LNCaP clone FGC (cell line): ENCODE data around the gene PRMT5.
"Not testable (repeated sequence)": the region's sequence is repeated elsewhere in the genome, so short reads cannot be mapped to it uniquely, and the experiment has no call there.

ENCODE experiments used
- DNase-seq: peaks from one replicate; pipeline ENCODE4 v3.0.0-alpha.2; 2011; ENCODE audit warnings: low read depth
- H3K4me3 ChIP-seq: 2 replicates; pipeline ENCODE4 v1.5.1; 2011; ENCODE audit warnings: mild to moderate bottlenecking, low read depth, low read length, control low read depth
- TF ChIP-seq, protein P1 (sequence below): IDR thresholded peaks from 2 replicates; pipeline ENCODE4 v1.5.1; 2012; ENCODE audit warnings: mild to moderate bottlenecking; ENCODE audit not compliant: control insufficient read depth, insufficient read depth; ENCODE audit errors: extremely low read depth

The PRMT5 gene

DNA sequence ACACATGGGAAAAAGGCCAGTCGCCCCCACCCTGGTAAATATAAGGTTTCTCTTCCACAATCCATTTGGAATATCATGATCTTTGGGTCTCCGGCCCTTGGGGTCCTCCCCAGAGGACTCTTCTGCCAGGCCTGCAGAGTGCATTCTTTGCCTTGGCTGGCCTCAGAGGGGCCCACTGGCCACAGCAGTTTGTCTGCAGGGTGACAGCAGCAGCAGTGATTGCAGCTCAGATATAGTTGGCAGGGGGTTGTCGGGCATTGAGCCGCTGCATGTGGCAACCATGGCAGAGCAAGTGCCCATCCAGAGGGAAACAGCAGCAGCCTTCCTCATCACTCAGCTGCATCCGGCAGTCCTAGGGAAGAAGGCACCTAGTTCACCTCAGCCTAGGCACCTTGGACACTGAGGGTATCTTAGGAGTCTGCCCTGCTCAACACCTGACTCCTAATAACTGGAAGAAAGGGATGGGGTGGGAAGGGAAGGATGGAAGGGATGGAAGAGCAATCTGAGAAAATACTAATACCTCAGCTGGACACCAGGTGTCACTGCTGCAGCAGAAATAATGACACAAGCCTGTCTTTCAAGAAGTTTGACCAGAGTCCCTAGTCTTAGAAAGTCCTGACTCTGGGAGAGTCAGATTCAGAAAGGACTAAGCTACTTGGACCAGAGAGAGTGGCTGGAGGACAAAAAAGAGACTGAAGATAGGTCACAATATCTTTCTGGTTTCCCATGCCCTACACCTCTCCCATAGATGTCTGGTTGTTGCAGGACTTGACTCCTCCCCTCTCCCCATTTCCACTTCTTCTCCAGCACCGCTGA is 44.2 kb upstream of the PRMT5 start:
- H3K4me3 ChIP-seq = no peak overlapping the region
- TF ChIP-seq, protein P1, sequence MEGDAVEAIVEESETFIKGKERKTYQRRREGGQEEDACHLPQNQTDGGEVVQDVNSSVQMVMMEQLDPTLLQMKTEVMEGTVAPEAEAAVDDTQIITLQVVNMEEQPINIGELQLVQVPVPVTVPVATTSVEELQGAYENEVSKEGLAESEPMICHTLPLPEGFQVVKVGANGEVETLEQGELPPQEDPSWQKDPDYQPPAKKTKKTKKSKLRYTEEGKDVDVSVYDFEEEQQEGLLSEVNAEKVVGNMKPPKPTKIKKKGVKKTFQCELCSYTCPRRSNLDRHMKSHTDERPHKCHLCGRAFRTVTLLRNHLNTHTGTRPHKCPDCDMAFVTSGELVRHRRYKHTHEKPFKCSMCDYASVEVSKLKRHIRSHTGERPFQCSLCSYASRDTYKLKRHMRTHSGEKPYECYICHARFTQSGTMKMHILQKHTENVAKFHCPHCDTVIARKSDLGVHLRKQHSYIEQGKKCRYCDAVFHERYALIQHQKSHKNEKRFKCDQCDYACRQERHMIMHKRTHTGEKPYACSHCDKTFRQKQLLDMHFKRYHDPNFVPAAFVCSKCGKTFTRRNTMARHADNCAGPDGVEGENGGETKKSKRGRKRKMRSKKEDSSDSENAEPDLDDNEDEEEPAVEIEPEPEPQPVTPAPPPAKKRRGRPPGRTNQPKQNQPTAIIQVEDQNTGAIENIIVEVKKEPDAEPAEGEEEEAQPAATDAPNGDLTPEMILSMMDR = peak; percentile 80
- DNase-seq = no peak

DNA sequence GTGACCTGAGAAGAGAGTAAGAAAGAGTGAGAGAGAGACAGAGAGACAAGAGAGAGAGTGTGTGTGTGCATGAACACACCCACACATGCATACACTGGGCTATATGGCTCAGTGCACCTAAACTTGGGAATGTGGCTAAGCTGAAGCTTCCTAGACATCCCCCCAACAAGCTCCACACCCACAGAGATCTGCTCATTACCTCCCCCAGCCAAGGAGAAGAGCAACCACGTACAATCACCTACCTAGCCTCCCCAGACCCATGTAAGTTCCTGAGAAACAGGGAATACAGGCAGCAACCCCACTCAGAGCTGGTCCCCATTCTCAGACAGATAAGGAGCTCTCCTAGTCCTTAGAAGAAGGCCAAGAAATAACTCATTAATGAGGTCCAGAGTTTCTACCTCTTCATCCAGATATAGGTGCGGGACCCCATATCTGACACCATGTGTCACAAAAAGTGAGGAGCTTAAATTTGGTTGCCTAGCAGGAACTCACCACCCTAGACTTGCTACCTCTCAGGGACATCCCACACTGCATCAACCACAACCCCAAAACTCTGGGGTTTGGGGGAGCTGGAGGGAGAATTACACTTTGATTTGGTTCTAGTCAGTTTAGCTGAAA is 43.2 kb upstream of the PRMT5 start:
- TF ChIP-seq, protein P1 = no peak
- H3K4me3 ChIP-seq = no peak overlapping the region
- DNase-seq = no peak

DNA sequence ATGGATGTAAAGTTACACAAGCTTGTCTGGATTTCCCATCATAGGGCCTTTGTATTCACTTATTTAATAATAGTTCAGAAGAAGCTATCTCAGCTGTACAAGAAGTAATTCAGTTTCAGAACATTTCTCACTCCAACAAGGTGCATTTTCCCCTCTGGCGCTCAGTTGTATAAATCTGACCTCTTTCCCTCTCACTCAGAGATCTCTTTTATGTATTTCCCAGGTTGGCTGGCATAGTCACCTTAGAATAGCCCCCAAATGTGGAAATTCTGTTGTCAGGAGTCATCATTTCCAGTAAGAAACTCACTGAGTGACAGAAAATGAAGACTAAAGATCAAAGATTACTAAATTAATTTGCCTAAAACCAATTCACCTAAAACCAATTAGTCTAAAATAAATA is 42.0 kb upstream of the PRMT5 start:
- H3K4me3 ChIP-seq = no peak overlapping the region
- TF ChIP-seq, protein P1 = no peak
- DNase-seq = no peak

DNA sequence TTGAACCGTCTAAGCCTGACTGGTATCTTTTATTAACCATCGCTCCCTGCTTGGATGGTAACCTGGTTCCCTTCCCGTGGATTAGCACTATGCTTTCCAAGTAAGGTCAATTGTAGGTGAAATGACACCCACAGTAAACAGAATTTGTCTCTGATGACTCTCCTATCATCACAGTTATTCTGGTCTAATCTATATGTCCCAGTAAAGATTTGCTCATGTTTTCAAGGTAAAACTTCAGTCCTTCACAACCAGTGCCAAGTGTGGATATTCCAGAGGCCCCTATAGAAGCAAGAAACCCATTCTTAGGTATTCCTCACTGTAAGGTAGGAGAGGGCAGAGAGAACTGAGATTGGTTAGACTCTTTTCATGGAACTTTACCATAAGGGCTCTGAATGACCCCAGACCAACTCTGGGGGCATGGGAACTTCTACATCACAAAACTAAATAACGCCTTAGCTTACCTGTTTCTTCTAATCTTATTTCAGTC is 37.6 kb upstream of the PRMT5 start:
- no peak for DNase-seq
- H3K4me3 ChIP-seq = no peak overlapping the region
- TF ChIP-seq, protein P1 = no peak

DNA sequence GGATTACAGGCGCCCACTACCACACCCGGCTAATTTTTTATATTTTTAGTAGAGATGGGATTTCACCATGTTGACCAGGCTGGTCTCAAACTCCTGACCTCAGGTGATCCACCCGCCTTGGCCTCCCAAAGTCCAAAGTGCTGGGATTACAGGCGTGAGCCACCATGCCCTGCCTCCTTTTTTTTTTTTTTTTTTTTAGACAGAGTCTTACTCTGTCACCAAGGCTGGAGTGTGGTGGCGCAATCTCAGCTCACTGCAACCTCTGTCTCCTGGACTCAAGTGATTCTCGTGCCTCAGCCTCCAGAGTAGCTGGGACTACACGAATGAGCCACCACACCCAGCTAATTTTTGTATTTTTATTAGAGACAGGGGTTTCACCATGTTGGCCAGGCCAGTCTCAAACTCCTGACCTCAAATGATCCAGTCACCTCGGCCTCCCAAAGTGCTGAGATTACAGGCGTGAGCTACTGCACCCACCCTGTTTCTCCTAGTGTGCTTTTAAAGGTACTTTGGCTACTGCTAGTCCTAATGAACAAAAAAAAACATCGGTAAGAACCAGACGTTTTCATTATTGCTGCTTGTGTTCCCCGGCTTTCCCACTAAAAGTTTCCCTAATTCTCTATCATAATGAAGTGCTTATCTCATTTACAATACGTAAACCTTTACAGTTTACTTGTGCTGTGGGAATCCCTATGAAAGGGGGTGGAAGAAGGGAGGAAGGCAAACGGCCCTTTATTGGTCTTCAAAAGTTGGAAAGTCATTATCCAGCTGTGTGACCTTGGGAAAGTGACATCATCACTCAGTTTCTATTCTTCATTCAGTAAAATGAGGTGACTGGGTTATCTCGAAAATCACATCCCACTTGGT is 37.0 kb upstream of the PRMT5 start:
- not testable (repeated sequence) for H3K4me3 ChIP-seq, DNase-seq

DNA sequence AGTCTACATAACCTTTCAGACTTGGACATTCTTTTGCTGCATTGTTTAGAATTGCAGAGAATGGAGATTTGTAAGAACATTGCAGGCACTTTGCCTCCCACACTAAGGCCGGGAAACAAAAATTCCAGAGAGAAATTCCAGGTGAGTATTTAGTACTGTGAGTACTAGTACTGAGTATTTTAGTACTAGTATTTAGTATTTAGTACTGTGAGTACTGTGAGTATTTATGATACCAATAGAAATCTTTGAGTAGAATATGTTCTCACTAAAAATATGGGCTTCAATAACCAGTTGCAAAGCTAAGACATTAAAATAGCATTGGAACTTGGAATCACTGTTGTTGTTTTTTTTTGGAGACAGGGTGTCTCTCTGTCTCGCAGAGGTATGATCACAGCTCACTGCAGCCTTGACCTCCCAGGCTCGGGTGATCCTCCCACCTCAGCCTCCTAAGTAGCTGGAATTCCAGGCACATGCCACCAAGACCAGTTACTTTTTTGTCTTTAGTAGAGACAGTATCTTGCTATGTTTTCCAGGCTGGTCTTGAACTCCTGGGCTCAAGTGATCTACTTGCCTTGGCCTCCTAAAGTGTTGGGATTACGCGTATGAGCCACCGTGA is 33.0 kb upstream of the PRMT5 start:
- H3K4me3 ChIP-seq = no peak overlapping the region
- TF ChIP-seq, protein P1 = no peak
- DNase-seq = no peak
